CD4-positive, alpha-beta memory T cell (primary cell): ENCODE data around the gene SYNGR3. TPM values are rescaled to one million over a fixed set of nuclear protein-coding genes. Genes with fewer than 3 reads are reported as not detected.

Source experiments
- CTCF ChIA-PET: fragments of 350-600 bp; sonication (Branson Sonifier 250); formaldehyde crosslinking; loops from one replicate; lab custom pipeline; 2021; ENCODE audit warnings: inconsistent platforms; ENCODE audit not compliant: partially characterized antibody; lab: Charles Lee
- POLR2A ChIA-PET: fragments of 350-600 bp; sonication (Branson Sonifier 250); formaldehyde crosslinking; loops from one replicate; lab custom pipeline; 2021; ENCODE audit not compliant: partially characterized antibody; lab: Charles Lee
- DNase-seq, 5 donors: peaks; one replicate each; pipeline versions ENCODE4 v3.0.0 to v3.0.0-alpha.2; 2020 to 2022; ENCODE audit warnings: mixed read lengths in 1 of 5
- H3K27ac ChIP-seq: one replicate; pipeline ENCODE4 v1.7.0; 2013; ENCODE audit warnings: low read depth, low read length
- H3K27me3 ChIP-seq: 2 replicates; pipeline ENCODE4 v1.7.0; 2013; ENCODE audit warnings: mild to moderate bottlenecking, low read length, moderate library complexity; ENCODE audit not compliant: insufficient read depth
- H3K36me3 ChIP-seq: 2 replicates; pipeline ENCODE4 v1.7.0; 2013; ENCODE audit warnings: mild to moderate bottlenecking, low read length, moderate library complexity; ENCODE audit not compliant: insufficient read depth
- H3K4me1 ChIP-seq: 2 replicates; pipeline ENCODE4 v1.7.0; 2013; ENCODE audit warnings: mild to moderate bottlenecking, low read length, moderate library complexity; ENCODE audit not compliant: insufficient read depth
- H3K4me3 ChIP-seq, 2 donors: one replicate each; pipeline ENCODE4 v1.7.0; 2013; ENCODE audit warnings: low read length in 2 of 2, mild to moderate bottlenecking in 1 of 2
- H3K9me3 ChIP-seq, 2 donors: one replicate each; pipeline ENCODE4 v1.7.0; 2013; ENCODE audit warnings: low read length in 2 of 2, control low read depth in 1 of 2; ENCODE audit not compliant: control insufficient read depth in 1 of 2
- H3K27ac Mint-ChIP-seq, 7 donors: one replicate each; pipeline ENCODE4 v1.8.0; 2020 to 2021; ENCODE audit warnings: mixed read lengths in 7 of 7, mild to moderate bottlenecking in 6 of 7, inconsistent platforms in 3 of 7, moderate library complexity in 3 of 7
- H3K27me3 Mint-ChIP-seq, 2 donors: one replicate each; pipeline ENCODE4 v1.8.0; 2020 to 2021; ENCODE audit warnings: mixed read lengths in 2 of 2
- H3K36me3 Mint-ChIP-seq, 2 donors: one replicate each; pipeline ENCODE4 v1.8.0; 2020 to 2021; ENCODE audit warnings: mixed read lengths in 2 of 2, inconsistent platforms in 1 of 2, mild to moderate bottlenecking in 1 of 2
- H3K4me1 Mint-ChIP-seq, 4 donors: one replicate each; pipeline ENCODE4 v1.8.0; 2020 to 2021; ENCODE audit warnings: mixed read lengths in 4 of 4, mild to moderate bottlenecking in 1 of 4
- H3K4me3 Mint-ChIP-seq, 8 donors: one replicate each; pipeline ENCODE4 v1.8.0; 2020 to 2021; ENCODE audit warnings: mixed read lengths in 8 of 8, mild to moderate bottlenecking in 7 of 8, moderate library complexity in 6 of 8, inconsistent platforms in 3 of 8
- H3K9me3 Mint-ChIP-seq, 8 donors: one replicate each; pipeline ENCODE4 v1.8.0; 2020 to 2021; ENCODE audit warnings: mixed read lengths in 8 of 8, mild to moderate bottlenecking in 5 of 8, inconsistent platforms in 3 of 8, moderate library complexity in 1 of 8
- intact Hi-C: fragments of 100-400 bp; cut with micrococcal nuclease; formaldehyde crosslinking; loops from one replicate; pipeline ENCODE4 v1.15.1; 2023
- polyA plus RNA-seq, 2 donors: library from polyadenylated mRNA; unstranded; fragments of 300-500 nt; fragmentation: Illumina TruSeq; gene quantifications; one replicate each; pipeline ENCODE4 v1.2.3, GENCODE V29; 2021
- total RNA-seq, 2 experiments: library from RNA; stranded (reverse); gene quantifications; one replicate each; pipeline ENCODE4 v1.2.3, GENCODE V29; 2021

Gene SYNGR3
- total and polyA plus RNA-seq, 4 experiments from 2014 or later: 0.50 to 2.2 (median 1.6) TPM

- Histone ChIP-seq H3K27ac (peak overlapping the region; percentile 61), H3K9me3 (no peaks in the 10 kb centered on the region), H3K4me3 (peak overlapping the region in 1 of 2 donors; percentile 42), H3K36me3 (peaks cover 2% of the 10 kb centered on the region), H3K4me1 (peaks cover 22% of the 10 kb centered on the region), H3K27me3 (no peaks in the 10 kb centered on the region)
- peaks cover 6 to 30% (median 16%) of the 10 kb centered on the region in 4 donors for H3K4me1 Mint-ChIP-seq
- ChIA-PET CTCF (interaction anchor here (0.8 to 1.2 kb wide), 2 partner anchors 22 to 148 kb away, joined by 3 to 5 read pairs; no protein-coding TSS in a partner anchor), POLR2A (interaction anchor here (0.9 to 5.7 kb wide), 9 partner anchors 11 to 163 kb away, joined by 3 to 71 read pairs (median 25); partner anchors contain the start of genes MSRB1, NDUFB10, NOXO1 and RNF151)
- intact Hi-C loops: loop anchor here (1.0 to 5.0 kb wide), 6 partner anchors 8 to 50 kb away; partner anchors contain the start of genes GFER, MSRB1, NDUFB10 and RPS2
- H3K9me3 Mint-ChIP-seq: peaks cover 0 to 1% (median 0%) of the 10 kb centered on the region in 8 donors
- peaks cover 6 to 7% of the 10 kb centered on the region in 2 donors for H3K27me3 Mint-ChIP-seq
- no peaks in the 10 kb centered on the region for H3K36me3 Mint-ChIP-seq
- peak overlapping the region in 7 of 8 donors; percentile 40 to 84 (median 73) for H3K4me3 Mint-ChIP-seq
- DNase-seq: peak; percentile 92 to 99 (median 93)
- peak overlapping the region in 6 of 7 donors; percentile 62 to 88 (median 78) for H3K27ac Mint-ChIP-seq
These were observed 2.4 kb downstream of the SYNGR3 start for GRCh38 chr16:1991948-1992703.

GRCh38 chr16:1992704-1993317, 3.0 kb downstream of the SYNGR3 start:
- Mint-ChIP-seq H3K27ac (peak overlapping the region in 2 of 7 donors; percentile 72 to 88), H3K36me3 (peaks cover 3% of the 10 kb centered on the region in 2 donors), H3K9me3 (peaks cover 0 to 1% (median 0%) of the 10 kb centered on the region in 8 donors), H3K4me3 (no peak overlapping the region), H3K4me1 (peaks cover 6 to 30% (median 16%) of the 10 kb centered on the region in 4 donors), H3K27me3 (peaks cover 6 to 7% of the 10 kb centered on the region in 2 donors)
- ChIA-PET POLR2A (interaction anchor here (0.9 to 5.7 kb wide), 8 partner anchors 11 to 162 kb away, joined by 3 to 71 read pairs (median 27); partner anchors contain the start of genes MSRB1, RNF151, RPS2 and TBL3), CTCF (interaction anchor here (0.8 to 3.3 kb wide), 2 partner anchors 11 to 21 kb away, joined by 3 to 18 read pairs; no protein-coding TSS in a partner anchor)
- Histone ChIP-seq H3K4me3 (no peak overlapping the region), H3K4me1 (peaks cover 22% of the 10 kb centered on the region), H3K36me3 (peaks cover 4% of the 10 kb centered on the region), H3K27me3 (no peaks in the 10 kb centered on the region), H3K27ac (peak overlapping the region; percentile 60), H3K9me3 (no peaks in the 10 kb centered on the region)
- no peak for DNase-seq
- intact Hi-C loops: loop anchor here (1.0 to 5.0 kb wide), 5 partner anchors 9 to 51 kb away; partner anchors contain the start of genes GFER, MSRB1, NDUFB10 and RPS2

- peaks cover 3 to 4% of the 10 kb centered on the region in 2 donors for H3K27me3 Mint-ChIP-seq
- H3K9me3 ChIP-seq: no peaks in the 10 kb centered on the region
- POLR2A ChIA-PET: interaction anchor here (1.4 to 5.7 kb wide), 7 partner anchors 11 to 161 kb away, joined by 3 to 71 read pairs (median 29); partner anchors contain the start of genes MSRB1, RPS2, TBL3 and TRAF7
- H3K4me3 Mint-ChIP-seq: peak overlapping the region in 3 of 8 donors; percentile 15 to 59 (median 25)
- intact Hi-C loops: loop anchor here (2.0 to 5.0 kb wide), 2 partner anchors 29 to 51 kb away; partner anchors contain the start of genes MSRB1 and RPS2
- no peak for DNase-seq
- H3K9me3 Mint-ChIP-seq: peaks cover 0 to 1% (median 0%) of the 10 kb centered on the region in 8 donors
- CTCF ChIA-PET: interaction anchor here (0.8 to 3.3 kb wide), 3 partner anchors 10 to 159 kb away, joined by 3 to 18 read pairs (median 6); no protein-coding TSS in a partner anchor
- H3K27ac ChIP-seq: no peak overlapping the region
- peaks cover 9% of the 10 kb centered on the region in 2 donors for H3K36me3 Mint-ChIP-seq
- H3K4me1 Mint-ChIP-seq: peaks cover 3 to 26% (median 13%) of the 10 kb centered on the region in 4 donors
- peaks cover 22% of the 10 kb centered on the region for H3K4me1 ChIP-seq
- peaks cover 4% of the 10 kb centered on the region for H3K36me3 ChIP-seq
- H3K27me3 ChIP-seq: no peaks in the 10 kb centered on the region
- H3K4me3 ChIP-seq: no peak overlapping the region
- H3K27ac Mint-ChIP-seq: peak overlapping the region in 6 of 7 donors; percentile 57 to 90 (median 84)
These were observed 4.0 kb downstream of the SYNGR3 start for GRCh38 chr16:1993731-1994131.

GRCh38 chr16:1997494-1998359, 8.0 kb downstream of the SYNGR3 start:
- no peak overlapping the region for H3K4me3 Mint-ChIP-seq
- Histone ChIP-seq H3K4me3 (no peak overlapping the region), H3K9me3 (no peaks in the 10 kb centered on the region), H3K27me3 (no peaks in the 10 kb centered on the region), H3K27ac (no peak overlapping the region), H3K36me3 (peaks cover 29% of the 10 kb centered on the region), H3K4me1 (no peaks in the 10 kb centered on the region)
- ChIA-PET CTCF (interaction anchor here (1.0 kb wide), 1 partner anchor 143 kb away, joined by 5 read pairs; no protein-coding TSS in a partner anchor), POLR2A (interaction anchor here (1.2 kb wide), 1 partner anchor 13 kb away, joined by 4 read pairs; the partner anchor contains the start of gene GFER)
- intact Hi-C loops: no loop called here
- peaks cover 14 to 18% of the 10 kb centered on the region in 2 donors for H3K36me3 Mint-ChIP-seq
- no peaks in the 10 kb centered on the region for H3K27me3 Mint-ChIP-seq
- DNase-seq: no peak
- peaks cover 0 to 1% (median 0%) of the 10 kb centered on the region in 8 donors for H3K9me3 Mint-ChIP-seq
- peak overlapping the region in 1 of 7 donors; percentile 35 for H3K27ac Mint-ChIP-seq
- H3K4me1 Mint-ChIP-seq: peaks cover 0 to 2% (median 0%) of the 10 kb centered on the region in 4 donors

- intact Hi-C loops: no loop called here
- Mint-ChIP-seq H3K27me3 (no peaks in the 10 kb centered on the region), H3K36me3 (peaks cover 14 to 18% of the 10 kb centered on the region in 2 donors), H3K9me3 (peaks cover 0 to under 1% (median 0%) of the 10 kb centered on the region in 8 donors), H3K4me1 (peaks cover 0 to 2% (median 0%) of the 10 kb centered on the region in 4 donors), H3K27ac (peak overlapping the region in 1 of 7 donors; percentile 82), H3K4me3 (no peak overlapping the region)
- no peaks in the 10 kb centered on the region for H3K27me3 ChIP-seq
- DNase-seq: no peak
- H3K4me3 ChIP-seq: no peak overlapping the region
- ChIA-PET CTCF (no interaction called here), POLR2A (interaction anchor here (0.6 kb wide), 1 partner anchor 32 kb away, joined by 3 read pairs; no protein-coding TSS in a partner anchor)
- no peaks in the 10 kb centered on the region for H3K9me3 ChIP-seq
- H3K27ac ChIP-seq: no peak overlapping the region
- H3K36me3 ChIP-seq: peaks cover 36% of the 10 kb centered on the region
- peaks cover under 1% of the 10 kb centered on the region for H3K4me1 ChIP-seq
These were observed 8.6 kb downstream of the SYNGR3 start for GRCh38 chr16:1998360-1998835.
